Uterus (tissue), 4 donors: Measurements from ENCODE around the gene VIPR1. TPM values are rescaled to one million over a fixed set of nuclear protein-coding genes. Genes with fewer than 3 reads are reported as not detected.

Source experiments
- DNase-seq, 2 donors: peaks; one replicate each; pipeline ENCODE4 v3.0.0-alpha.2; 2019 to 2020
- H3K27ac ChIP-seq, 2 donors: fragments of 200-600 bp; sonication (generic); 1 replicate in 1 of 2; 2 replicates in 1 of 2; pipeline ENCODE4 v1.5.1; 2016 to 2018
- H3K27me3 ChIP-seq, 2 donors: fragments of 200-600 bp; sonication (generic); one replicate each; pipeline ENCODE4 v1.5.1; 2018 to 2019; ENCODE audit warnings: control low read depth in 1 of 2
- H3K36me3 ChIP-seq, 2 donors: fragments of 200-600 bp; sonication (generic); one replicate each; pipeline ENCODE4 v1.5.1; 2019; ENCODE audit warnings: control low read depth in 1 of 2
- H3K4me1 ChIP-seq, 2 donors: fragments of 200-600 bp; sonication (generic); one replicate each; pipeline ENCODE4 v1.5.1; 2018 to 2019; ENCODE audit warnings: control low read depth in 1 of 2
- H3K4me3 ChIP-seq, 2 donors: fragments of 200-600 bp; sonication (generic); 1 replicate in 1 of 2; 2 replicates in 1 of 2; pipeline ENCODE4 v1.5.1; 2018 to 2019; ENCODE audit warnings: mild to moderate bottlenecking in 1 of 2
- H3K9me3 ChIP-seq, 2 donors: fragments of 200-600 bp; sonication (generic); one replicate each; pipeline ENCODE4 v1.5.1; 2019; ENCODE audit warnings: control low read depth in 1 of 2
- CTCF ChIP-seq, 4 experiments: fragments of 200-600 bp in 2 of 4; fragments of 450-650 bp in 2 of 4; sonication (generic) in 2 of 4; IDR thresholded peaks; one replicate each; pipeline ENCODE4 v1.5.1; 2016 to 2019; ENCODE audit warnings: antibody characterized with exemption in 4 of 4, mild to moderate bottlenecking in 2 of 4, moderate library complexity in 1 of 4
- POLR2A ChIP-seq, 2 donors: fragments of 450-650 bp; IDR thresholded peaks; one replicate each; pipeline ENCODE4 v1.6.1; 2016; ENCODE audit warnings: antibody characterized with exemption in 2 of 2, mild to moderate bottlenecking in 1 of 2, moderate library complexity in 1 of 2
- intact Hi-C: fragments of 100-400 bp; cut with DNase I; formaldehyde crosslinking; loops from one replicate; pipeline ENCODE4 v1.15.1; 2023; ENCODE audit warnings: low total_unique reads
- total RNA-seq, 4 donors: library from RNA; depleted of rRNA in 3 of 4; stranded (reverse); fragments of >200 nt in 3 of 4; gene quantifications; one replicate each; pipeline versions ENCODE4 v1.1.0 to v1.2.4, GENCODE V29; 2014 to 2023
- donor health status: DM: yes; HTN: yes; CAD: no.

The VIPR1 gene
- total RNA-seq, 4 donors from 2014 or later: 0.26 to 1.5 (median 0.99) TPM

GRCh38 chr3:42501321-42501680 lies 1.1 kb upstream of the VIPR1 start:
- intact Hi-C loops: no loop called here
- H3K36me3 ChIP-seq: no peaks in the 10 kb centered on the region
- peaks cover 0 to 12% of the 10 kb centered on the region in 2 donors for H3K27me3 ChIP-seq
- no peak for TF ChIP-seq POLR2A (IDR thresholded peaks at IDR 0.05)
- TF ChIP-seq CTCF (IDR thresholded peaks at IDR 0.05): no peak
- DNase-seq: no peak
- H3K27ac ChIP-seq: no peak overlapping the region
- peaks cover 0 to 19% of the 10 kb centered on the region in 2 donors for H3K4me1 ChIP-seq
- H3K9me3 ChIP-seq: no peaks in the 10 kb centered on the region
- no peak overlapping the region for H3K4me3 ChIP-seq

GRCh38 chr3:42501681-42502428 lies 588 bp upstream of the VIPR1 start:
- Histone ChIP-seq H3K27ac (no peak overlapping the region), H3K9me3 (no peaks in the 10 kb centered on the region), H3K4me3 (peak overlapping the region; percentile 16 to 29), H3K36me3 (no peaks in the 10 kb centered on the region), H3K4me1 (peaks cover 0 to 19% of the 10 kb centered on the region in 2 donors), H3K27me3 (peaks cover 0 to 12% of the 10 kb centered on the region in 2 donors)
- intact Hi-C loops: no loop called here
- TF ChIP-seq POLR2A (IDR thresholded peaks at IDR 0.05) (no peak), CTCF (IDR thresholded peaks at IDR 0.05) (peak in 2 of 4 experiments; percentile 29 to 36)
- DNase-seq: peak in 1 of 2 donors; percentile 10

- no peak overlapping the region for H3K4me3 ChIP-seq
- DNase-seq: peak in 1 of 2 donors; percentile 1
- H3K36me3 ChIP-seq: no peaks in the 10 kb centered on the region
- H3K4me1 ChIP-seq: peaks cover 0 to 14% of the 10 kb centered on the region in 2 donors
- TF ChIP-seq CTCF (IDR thresholded peaks at IDR 0.05) (no peak), POLR2A (IDR thresholded peaks at IDR 0.05) (no peak)
- peaks cover 0 to 12% of the 10 kb centered on the region in 2 donors for H3K27me3 ChIP-seq
- H3K9me3 ChIP-seq: no peaks in the 10 kb centered on the region
- no peak overlapping the region for H3K27ac ChIP-seq
- intact Hi-C loops: no loop called here
Measured at GRCh38 chr3:42503251-42503924, 945 bp downstream of the VIPR1 start.

- peak in 1 of 2 donors; percentile 3 for DNase-seq
- no peaks in the 10 kb centered on the region for H3K36me3 ChIP-seq
- peaks cover 0 to 12% of the 10 kb centered on the region in 2 donors for H3K27me3 ChIP-seq
- TF ChIP-seq POLR2A (IDR thresholded peaks at IDR 0.05) (no peak), CTCF (IDR thresholded peaks at IDR 0.05) (no peak)
- peaks cover 0 to 14% of the 10 kb centered on the region in 2 donors for H3K4me1 ChIP-seq
- intact Hi-C loops: no loop called here
- H3K4me3 ChIP-seq: no peak overlapping the region
- no peak overlapping the region for H3K27ac ChIP-seq
- no peaks in the 10 kb centered on the region for H3K9me3 ChIP-seq
Measured at GRCh38 chr3:42503957-42504333, 1.5 kb downstream of the VIPR1 start.
